BE2C (cell line): ENCODE measurements around the gene TK2.

ENCODE experiments used
- DNase-seq: peaks from one replicate; pipeline ENCODE4 v3.0.0-alpha.2; 2020
- H3K27me3 ChIP-seq: fragments of 250-450 bp; sonication (Bioruptor Pico); 2 replicates; pipeline ENCODE4 v1.5.1; 2020; ENCODE audit warnings: mild to moderate bottlenecking
- H3K36me3 ChIP-seq: fragments of 250-450 bp; sonication (Bioruptor Pico); 2 replicates; pipeline ENCODE4 v1.5.1; 2020; ENCODE audit warnings: mild to moderate bottlenecking
- H3K4me1 ChIP-seq: fragments of 250-450 bp; sonication (Bioruptor Pico); 2 replicates; pipeline ENCODE4 v1.5.1; 2020
- H3K4me3 ChIP-seq: 2 replicates; pipeline ENCODE4 v1.5.1; 2011; ENCODE audit warnings: low read depth, low read length
- H3K9me3 ChIP-seq: fragments of 250-450 bp; sonication (Bioruptor Pico); 2 replicates; pipeline ENCODE4 v1.5.1; 2020
- CTCF ChIP-seq: IDR thresholded peaks from 2 replicates; pipeline ENCODE4 v1.5.1; 2012; ENCODE audit warnings: mild to moderate bottlenecking, low read depth, low read length

Gene TK2

GRCh38 chr16:66491716-66492064 is 58.2 kb downstream of the TK2 start:
- no peaks in the 10 kb centered on the region for H3K27me3 ChIP-seq
- no peaks in the 10 kb centered on the region for H3K36me3 ChIP-seq
- H3K4me1 ChIP-seq, result peaks cover 9% of the 10 kb centered on the region
- no peak overlapping the region for H3K4me3 ChIP-seq
- DNase-seq, result no peak
- peaks cover 2% of the 10 kb centered on the region; the same call in 1 of the 2 replicates for H3K9me3 ChIP-seq
- no peak for TF ChIP-seq CTCF

GRCh38 chr16:66490774-66491715 is 58.9 kb downstream of the TK2 start:
- H3K9me3 ChIP-seq, result no peaks in the 10 kb centered on the region
- H3K27me3 ChIP-seq, result no peaks in the 10 kb centered on the region
- H3K4me1 ChIP-seq, result peaks cover 9% of the 10 kb centered on the region
- no peak for DNase-seq
- TF ChIP-seq CTCF, result no peak
- no peaks in the 10 kb centered on the region for H3K36me3 ChIP-seq
- H3K4me3 ChIP-seq, result no peak overlapping the region

- H3K27me3 ChIP-seq, result no peaks in the 10 kb centered on the region
- no peaks in the 10 kb centered on the region for H3K36me3 ChIP-seq
- peaks cover 9% of the 10 kb centered on the region for H3K4me1 ChIP-seq
Observed at GRCh38 chr16:66489818-66490217, 60.1 kb downstream of the TK2 start.

GRCh38 chr16:66489385-66489784 is 60.5 kb downstream of the TK2 start:
- peaks cover 9% of the 10 kb centered on the region for H3K4me1 ChIP-seq
- H3K27me3 ChIP-seq, result no peaks in the 10 kb centered on the region
- no peaks in the 10 kb centered on the region for H3K9me3 ChIP-seq
- DNase-seq, result no peak
- H3K4me3 ChIP-seq, result no peak overlapping the region
- no peaks in the 10 kb centered on the region for H3K36me3 ChIP-seq
- no peak for TF ChIP-seq CTCF

More at GRCh38 chr16:66489818-66490217, 60.1 kb downstream of the TK2 start:
- no peak for DNase-seq
- TF ChIP-seq CTCF, result no peak
- Histone ChIP-seq H3K9me3 (no peaks in the 10 kb centered on the region), H3K4me3 (no peak overlapping the region)

GRCh38 chr16:66488505-66488904 is 61.4 kb downstream of the TK2 start:
- TF ChIP-seq CTCF, result no peak
- no peaks in the 10 kb centered on the region for H3K9me3 ChIP-seq
- H3K4me1 ChIP-seq, result peaks cover 9% of the 10 kb centered on the region
- H3K27me3 ChIP-seq, result no peaks in the 10 kb centered on the region
- DNase-seq, result no peak
- H3K36me3 ChIP-seq, result no peaks in the 10 kb centered on the region
- H3K4me3 ChIP-seq, result no peak overlapping the region

GRCh38 chr16:66487580-66488275 is 62.2 kb downstream of the TK2 start:
- Histone ChIP-seq H3K36me3 (no peaks in the 10 kb centered on the region), H3K4me1 (peaks cover 9% of the 10 kb centered on the region), H3K4me3 (no peak overlapping the region), H3K27me3 (no peaks in the 10 kb centered on the region), H3K9me3 (no peaks in the 10 kb centered on the region)
- DNase-seq, result no peak
- no peak for TF ChIP-seq CTCF
